ENCODE data around the gene GALNTL6.

The GALNTL6 gene

GRCh38 chr4:172734555-172734954 lies 921.4 kb downstream of the GALNTL6 start:
- Histone ChIP-seq H3K4me3 (replicated peaks; ENCODE audit: insufficient read depth, low read length) (no peak overlapping the region), H3K27me3 (ENCODE audit: insufficient read depth, poor library complexity, severe bottlenecking) (no peaks in the 10 kb centered on the region), H3K27ac (replicated peaks) (no peak overlapping the region)
- no peak for TF ChIP-seq GABPA (IDR thresholded peaks at IDR 0.05; ENCODE audit: low read depth)
- no peak for TF ChIP-seq CTCF (IDR thresholded peaks at IDR 0.05; ENCODE audit: insufficient read depth, low read length)
- DNase-seq (ENCODE audit: low read depth in 1 of 2, low spot score in 1 of 2) = no peak

GRCh38 chr4:172736046-172736445 lies 922.8 kb downstream of the GALNTL6 start:
- Histone ChIP-seq H3K27ac (replicated peaks) (no peak overlapping the region), H3K4me3 (replicated peaks; ENCODE audit: insufficient read depth, low read length) (no peak overlapping the region), H3K27me3 (ENCODE audit: insufficient read depth, poor library complexity, severe bottlenecking) (no peaks in the 10 kb centered on the region)
- no peak for TF ChIP-seq GABPA (IDR thresholded peaks at IDR 0.05; ENCODE audit: low read depth)
- TF ChIP-seq CTCF (IDR thresholded peaks at IDR 0.05; ENCODE audit: insufficient read depth, low read length) = no peak
- no peak for TF ChIP-seq POLR2AphosphoS5 (IDR thresholded peaks at IDR 0.05; ENCODE audit: low read depth)
- TF ChIP-seq SPI1 (IDR thresholded peaks at IDR 0.05; ENCODE audit: borderline replicate concordance, low read depth) = no peak
- no peak for TF ChIP-seq REST (IDR thresholded peaks at IDR 0.05; ENCODE audit: insufficient replicate concordance, low read depth)
- no peak for DNase-seq (ENCODE audit: low read depth in 1 of 2, low spot score in 1 of 2)

GRCh38 chr4:172740434-172740833 lies 927.2 kb downstream of the GALNTL6 start:
- no peak for TF ChIP-seq POLR2AphosphoS5 (IDR thresholded peaks at IDR 0.05; ENCODE audit: low read depth)
- H3K27ac ChIP-seq (replicated peaks) = no peak overlapping the region

GRCh38 chr4:172750910-172751309 lies 937.7 kb downstream of the GALNTL6 start:
- Histone ChIP-seq H3K27me3 (ENCODE audit: insufficient read depth, poor library complexity, severe bottlenecking) (no peaks in the 10 kb centered on the region), H3K4me3 (replicated peaks; ENCODE audit: insufficient read depth, low read length) (no peak overlapping the region), H3K27ac (replicated peaks) (no peak overlapping the region)
- no peak for TF ChIP-seq SPI1 (IDR thresholded peaks at IDR 0.05; ENCODE audit: borderline replicate concordance, low read depth)
- no peak for TF ChIP-seq CTCF (IDR thresholded peaks at IDR 0.05; ENCODE audit: insufficient read depth, low read length)
- TF ChIP-seq REST (IDR thresholded peaks at IDR 0.05; ENCODE audit: insufficient replicate concordance, low read depth) = no peak
- no peak for TF ChIP-seq POLR2AphosphoS5 (IDR thresholded peaks at IDR 0.05; ENCODE audit: low read depth)
- DNase-seq (ENCODE audit: low read depth in 1 of 2, low spot score in 1 of 2) = no peak

More at GRCh38 chr4:172740434-172740833, 927.2 kb downstream of the GALNTL6 start:
- no peak for DNase-seq (ENCODE audit: low read depth in 1 of 2, low spot score in 1 of 2)
- H3K27me3 ChIP-seq (ENCODE audit: insufficient read depth, poor library complexity, severe bottlenecking) = no peaks in the 10 kb centered on the region
- H3K4me3 ChIP-seq (replicated peaks; ENCODE audit: insufficient read depth, low read length) = no peak overlapping the region

Measured in HL-60 (cell line).